IMR-90 (cell line): ENCODE results near the gene CDADC1. TPM values are rescaled to one million over a fixed set of nuclear protein-coding genes. Genes with fewer than 3 reads are reported as not detected.

ENCODE experiments used
- ATAC-seq: fragments of 200-7000 bp; cut with Tn5 transposase; 2 replicates; pipeline ENCODE4 v1.9.1; 2020; ENCODE audit warnings: low read depth, mild to moderate bottlenecking, moderate library complexity
- BruUV-seq: library from RNA; stranded (reverse); fragments of 400-500 nt; replicated peaks from 2 replicates; lab custom pipeline; 2021; lab: Mats Ljungman, UMichigan
- CTCF ChIA-PET: fragments of 300-600 bp; formaldehyde crosslinking; extraction: SDS; loops from one replicate; lab custom pipeline; 2021; ENCODE audit warnings: antibody characterized with exemption; lab: Yijun Ruan, JAX
- POLR2A ChIA-PET: fragments of 300-600 bp; sonication (Branson Sonifier 250); formaldehyde crosslinking; loops from one replicate; lab custom pipeline; 2022; ENCODE audit warnings: antibody characterized with exemption; ENCODE audit not compliant: unreplicated experiment; lab: Charles Lee
- DNase-seq: peaks from one replicate; pipeline ENCODE4 v3.0.0; 2013
- H2AFZ ChIP-seq: replicated peaks from 2 replicates; pipeline ENCODE3; 2013; ENCODE audit warnings: low read length, mild to moderate bottlenecking; ENCODE audit not compliant: poor library complexity
- H2AK5ac ChIP-seq: 2 replicates; pipeline ENCODE4 v1.6.1; 2013; ENCODE audit warnings: low read depth, low read length, inconsistent platforms
- H2AK9ac ChIP-seq: replicated peaks from 2 replicates; pipeline ENCODE3; 2013; ENCODE audit warnings: mild to moderate bottlenecking, low read depth, low read length, moderate library complexity; ENCODE audit not compliant: poor library complexity
- H2BK120ac ChIP-seq: 2 replicates; pipeline ENCODE4 v1.6.1; 2013; ENCODE audit warnings: low read depth, low read length, inconsistent platforms
- H2BK15ac ChIP-seq: 3 replicates; pipeline ENCODE4 v1.6.1; 2013; ENCODE audit warnings: low read depth, low read length, inconsistent platforms
- H2BK20ac ChIP-seq: 2 replicates; pipeline ENCODE4 v1.6.1; 2013; ENCODE audit warnings: low read depth, mild to moderate bottlenecking, inconsistent platforms, low read length, moderate library complexity
- H2BK5ac ChIP-seq: 2 replicates; pipeline ENCODE4 v1.6.1; 2013; ENCODE audit warnings: mild to moderate bottlenecking, low read depth, low read length, inconsistent platforms; ENCODE audit not compliant: poor library complexity, severe bottlenecking
- H3K14ac ChIP-seq: replicated peaks from 2 replicates; pipeline ENCODE4 v1.6.1; 2013; ENCODE audit warnings: low read depth, low read length, inconsistent platforms
- H3K18ac ChIP-seq: 2 replicates; pipeline ENCODE4 v1.6.1; 2013; ENCODE audit warnings: low read depth, low read length, control low read depth
- H3K23ac ChIP-seq: 2 replicates; pipeline ENCODE4 v1.6.1; 2013; ENCODE audit warnings: low read depth, low read length, inconsistent platforms
- H3K27ac ChIP-seq: 2 replicates; pipeline ENCODE4 v1.5.1; 2013; ENCODE audit warnings: mild to moderate bottlenecking, control low read depth, low read length; ENCODE audit not compliant: insufficient read depth
- H3K27me3 ChIP-seq: 2 replicates; pipeline ENCODE4 v1.6.1; 2013; ENCODE audit warnings: low read length; ENCODE audit not compliant: control insufficient read depth, insufficient read depth
- H3K36me3 ChIP-seq: 2 replicates; pipeline ENCODE4 v1.6.1; 2013; ENCODE audit warnings: low read length, mixed read lengths; ENCODE audit not compliant: control insufficient read depth, insufficient read depth
- H3K4ac ChIP-seq: 2 replicates; pipeline ENCODE4 v1.6.1; 2013; ENCODE audit warnings: low read depth, low read length, inconsistent platforms
- H3K4me1 ChIP-seq: 2 replicates; pipeline ENCODE4 v1.6.1; 2013; ENCODE audit warnings: low read length, mixed read lengths; ENCODE audit not compliant: control insufficient read depth, insufficient read depth
- H3K4me2 ChIP-seq: 2 replicates; pipeline ENCODE4 v1.6.1; 2013; ENCODE audit warnings: low read depth, mild to moderate bottlenecking, control low read depth, low read length, moderate library complexity
- H3K4me3 ChIP-seq: 2 replicates; pipeline ENCODE4 v1.5.1; 2013; ENCODE audit warnings: low read depth, mild to moderate bottlenecking, control low read depth, low read length, moderate library complexity; ENCODE audit not compliant: insufficient read depth
- H3K56ac ChIP-seq: 2 replicates; pipeline ENCODE4 v1.6.1; 2013; ENCODE audit warnings: low read length, inconsistent platforms; ENCODE audit not compliant: insufficient read depth; ENCODE audit errors: extremely low read depth
- H3K79me1 ChIP-seq, 2 experiments: 2 replicates each; pipeline ENCODE4 v1.6.1; 2013; ENCODE audit warnings: low read length in 2 of 2, inconsistent platforms in 1 of 2, low read depth in 1 of 2
- H3K9ac ChIP-seq: 2 replicates; pipeline ENCODE4 v1.6.1; 2013; ENCODE audit warnings: low read depth, low read length, control low read depth
- H3K9me1 ChIP-seq: 2 replicates; pipeline ENCODE4 v1.6.1; 2013; ENCODE audit warnings: low read length, inconsistent platforms; ENCODE audit not compliant: insufficient read depth
- H3K9me3 ChIP-seq: 2 replicates; pipeline ENCODE4 v1.6.1; 2013; ENCODE audit warnings: low read length; ENCODE audit not compliant: control insufficient read depth, insufficient read depth
- H4K20me1 ChIP-seq: 2 replicates; pipeline ENCODE4 v1.6.1; 2013; ENCODE audit warnings: low read length, inconsistent platforms; ENCODE audit not compliant: insufficient read depth
- H4K5ac ChIP-seq: 2 replicates; pipeline ENCODE4 v1.6.1; 2013; ENCODE audit warnings: mild to moderate bottlenecking, low read depth, low read length, control low read depth
- H4K8ac ChIP-seq, 2 experiments: 2 replicates each; pipeline ENCODE4 v1.6.1; 2013; ENCODE audit warnings: low read depth in 2 of 2, low read length in 2 of 2, control low read depth in 1 of 2, inconsistent platforms in 1 of 2
- H4K91ac ChIP-seq: 2 replicates; pipeline ENCODE4 v1.6.1; 2013; ENCODE audit warnings: low read depth, low read length, inconsistent platforms; ENCODE audit not compliant: insufficient read depth
- BHLHE40 ChIP-seq: fragments of 150-350 bp; IDR thresholded peaks from 2 replicates; pipeline ENCODE4 v1.6.1; 2016; ENCODE audit warnings: mild to moderate bottlenecking, low read depth, low read length
- CEBPB ChIP-seq: IDR thresholded peaks from 2 replicates; pipeline ENCODE4 v1.6.1; 2012; ENCODE audit warnings: low read depth, low read length, improper control_type of control experiment
- CHD1 ChIP-seq: IDR thresholded peaks from 2 replicates; pipeline ENCODE4 v1.6.1; 2012; ENCODE audit warnings: low read depth, low read length, improper control_type of control experiment
- CTCF ChIP-seq: conservative IDR thresholded peaks from 2 replicates; pipeline ENCODE4 v1.5.1; 2012; ENCODE audit warnings: mild to moderate bottlenecking, low read depth, low read length, improper control_type of control experiment
- ELK1 ChIP-seq: fragments of 150-350 bp; IDR thresholded peaks from 2 replicates; pipeline ENCODE4 v1.6.1; 2016; ENCODE audit warnings: low read depth, mild to moderate bottlenecking, low read length, moderate library complexity, borderline replicate concordance
- FOS ChIP-seq: fragments of 150-350 bp; IDR thresholded peaks from 2 replicates; pipeline ENCODE4 v1.6.1; 2016; ENCODE audit warnings: low read depth, low read length
- MAFK ChIP-seq: IDR thresholded peaks from 2 replicates; pipeline ENCODE4 v1.6.1; 2012; ENCODE audit warnings: low read depth, low read length, improper control_type of control experiment
- MAZ ChIP-seq: IDR thresholded peaks from 2 replicates; pipeline ENCODE4 v1.6.1; 2012; ENCODE audit warnings: low read depth, mild to moderate bottlenecking, low read length, improper control_type of control experiment, moderate library complexity, borderline replicate concordance
- MXI1 ChIP-seq: IDR thresholded peaks from 2 replicates; pipeline ENCODE4 v1.6.1; 2012; ENCODE audit warnings: low read depth, mild to moderate bottlenecking, low read length, moderate library complexity, borderline replicate concordance
- NFE2L2 ChIP-seq: fragments of 150-350 bp; IDR thresholded peaks from 2 replicates; pipeline ENCODE4 v1.6.1; 2016; ENCODE audit warnings: low read depth, mild to moderate bottlenecking, low read length
- POLR2A ChIP-seq: IDR thresholded peaks from 2 replicates; pipeline ENCODE4 v1.6.1; 2012; ENCODE audit warnings: mild to moderate bottlenecking, low read depth, low read length
- RAD21 ChIP-seq: IDR thresholded peaks from 2 replicates; pipeline ENCODE4 v1.6.1; 2012; ENCODE audit warnings: low read length, improper control_type of control experiment
- RCOR1 ChIP-seq: IDR thresholded peaks from 2 replicates; pipeline ENCODE4 v1.6.1; 2012; ENCODE audit warnings: mild to moderate bottlenecking, low read length, improper control_type of control experiment; ENCODE audit not compliant: insufficient replicate concordance
- RFX5 ChIP-seq: IDR thresholded peaks from 2 replicates; pipeline ENCODE4 v1.8.0; 2012; ENCODE audit warnings: low read depth, mild to moderate bottlenecking, low read length, moderate library complexity
- SMC3 ChIP-seq: fragments of 150-350 bp; IDR thresholded peaks from 2 replicates; pipeline ENCODE4 v1.6.1; 2016; ENCODE audit warnings: low read depth, mild to moderate bottlenecking, antibody characterized with exemption, low read length, moderate library complexity
- USF2 ChIP-seq: fragments of 150-350 bp; IDR thresholded peaks from 2 replicates; pipeline ENCODE4 v1.6.1; 2017; ENCODE audit warnings: mild to moderate bottlenecking, antibody characterized with exemption, low read length, low read depth
- WGBS, 2 experiments: methylation state at CpG; one replicate each; pipeline versions ENCODE4 v1.1.5 to v1.1.7; 2013; ENCODE audit warnings: missing lambda C conversion rate in 2 of 2; ENCODE audit not compliant: insufficient read length in 1 of 2; ENCODE audit errors: extremely low coverage in 2 of 2; 5-methylcytosine and 5-hydroxymethylcytosine counted together
- dilution Hi-C: fragments of 300-500 bp; cut with HindIII; formaldehyde crosslinking; loops from one replicate; pipeline ENCODE4 v1.14.3; 2018; ENCODE audit warnings: low sequenced_read_pairs; ENCODE audit not compliant: unreplicated experiment
- in situ Hi-C: fragments of 300-500 bp; cut with MboI; formaldehyde crosslinking; loops from 3 replicates; pipeline ENCODE4 v1.14.3; 2019; ENCODE audit warnings: low sequenced_read_pairs, inconsistent platforms, mixed read lengths
- intact Hi-C: fragments of 100-400 bp; cut with micrococcal nuclease; formaldehyde crosslinking; loops from 2 replicates; pipeline ENCODE4 v1.10.0; 2022
- polyA plus RNA-seq, 3 experiments: library from polyadenylated mRNA; depleted of rRNA; stranded (reverse); fragments of >200 nt; gene quantifications; 2 replicates each; pipeline ENCODE4 v1.2.3, GENCODE V29; 2012; ENCODE audit warnings: low replicate concordance in 1 of 3
- total RNA-seq: library from RNA; depleted of rRNA; stranded (reverse); fragments of >200 nt; gene quantifications from 2 replicates; pipeline ENCODE4 v1.2.3, GENCODE V29; 2012

The CDADC1 gene
- total and polyA plus RNA-seq, 2 of the 4 experiments (the other 2 are of a cell fraction): 0.54 to 2.6 TPM

DNA sequence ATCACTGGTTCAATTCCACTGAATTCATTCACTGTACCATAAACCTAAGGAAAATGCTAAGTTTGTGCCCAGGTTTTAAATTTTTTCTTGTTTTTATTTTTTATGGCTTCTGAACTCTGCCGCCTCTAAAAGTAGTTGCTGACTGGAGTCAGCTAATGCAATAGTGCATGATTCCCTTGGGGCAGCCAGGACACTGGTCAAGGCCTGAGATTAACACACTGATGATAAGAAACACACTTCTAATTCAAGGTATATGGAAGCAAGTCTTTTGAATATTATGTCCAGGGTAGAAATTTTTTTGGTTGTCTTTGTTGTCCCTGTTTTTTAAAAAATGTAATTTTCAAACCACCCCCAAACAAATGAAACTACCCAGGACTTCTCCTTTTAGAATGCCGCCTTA is 72.2 kb downstream of the CDADC1 start:
- Histone ChIP-seq H2BK5ac (peak overlapping the region; percentile 53), H3K9ac (no peak overlapping the region), H3K9me3 (no peaks in the 10 kb centered on the region), H3K4ac (peak overlapping the region; percentile 64), H3K4me3 (no peak overlapping the region), H3K56ac (peak overlapping the region; percentile 14; the same call in 1 of the 2 replicates), H2AFZ (no peak overlapping the region), H2BK20ac (peak overlapping the region; percentile 92), H2BK120ac (peak overlapping the region; percentile 79), H3K9me1 (peaks cover 13% of the 10 kb centered on the region), H4K8ac (peak overlapping the region; percentile 47 to 68; a peak in 3 of 4 replicates), H4K5ac (peak overlapping the region; percentile 78; the same call in 1 of the 2 replicates), H3K14ac (peak overlapping the region; percentile 57; the same call in 1 of the 2 replicates), H4K91ac (peak overlapping the region; percentile 61), H3K27me3 (no peaks in the 10 kb centered on the region), H3K79me1 (peaks cover 0 to 12% of the 10 kb centered on the region in 2 experiments; a peak in 2 of 4 replicates), H3K27ac (peak overlapping the region; percentile 72; the same call in 1 of the 2 replicates), H2BK15ac (peak overlapping the region; percentile 73; the same call in 1 of the 3 replicates), H2AK5ac (peak overlapping the region; percentile 52; the same call in 1 of the 2 replicates), H3K4me2 (peak overlapping the region; percentile 46; the same call in 1 of the 2 replicates), H3K4me1 (peaks cover 12% of the 10 kb centered on the region), H4K20me1 (no peaks in the 10 kb centered on the region), H3K23ac (peak overlapping the region; percentile 34; the same call in 1 of the 2 replicates), H3K18ac (peak overlapping the region; percentile 91; the same call in 1 of the 2 replicates), H2AK9ac (no peak overlapping the region), H3K36me3 (no peaks in the 10 kb centered on the region; the same call in 1 of the 2 replicates)
- ChIA-PET CTCF (interaction anchor here (0.6 kb wide), 1 partner anchor 487 kb away, joined by 3 read pairs; no protein-coding TSS in a partner anchor), POLR2A (no interaction called here)
- no TSS peak for BruUV-seq
- in situ Hi-C loops: no loop called here
- intact Hi-C loops: no loop called here
- dilution Hi-C loops: no loop called here
- no peak for TF ChIP-seq USF2
- no peak for TF ChIP-seq NFE2L2
- TF ChIP-seq RAD21: no peak
- no peak for TF ChIP-seq SMC3
- TF ChIP-seq MXI1: no peak
- TF ChIP-seq BHLHE40: no peak
- no peak for TF ChIP-seq RCOR1
- no peak for TF ChIP-seq MAFK
- TF ChIP-seq CHD1: no peak
- no peak for TF ChIP-seq ELK1
- no peak for TF ChIP-seq POLR2A
- no peak for TF ChIP-seq CTCF
- no peak for TF ChIP-seq FOS
- no peak for TF ChIP-seq CEBPB
- TF ChIP-seq MAZ: no peak
- TF ChIP-seq RFX5: no peak
- no CpG with 5 or more reads among the region's 2 CpGs for WGBS, 2 experiments
- ATAC-seq (peak; percentile 7; the same call in 1 of the 2 replicates), DNase-seq (no peak)
